ENCODE results near the gene PLCL2. TPM values are rescaled to one million over a fixed set of nuclear protein-coding genes. Genes with fewer than 3 reads are reported as not detected.

The PLCL2 gene
- polyA plus RNA-seq, 2 of the 4 experiments (the other 2 are of a cell fraction) = 2.1 to 3.0 TPM

DNA sequence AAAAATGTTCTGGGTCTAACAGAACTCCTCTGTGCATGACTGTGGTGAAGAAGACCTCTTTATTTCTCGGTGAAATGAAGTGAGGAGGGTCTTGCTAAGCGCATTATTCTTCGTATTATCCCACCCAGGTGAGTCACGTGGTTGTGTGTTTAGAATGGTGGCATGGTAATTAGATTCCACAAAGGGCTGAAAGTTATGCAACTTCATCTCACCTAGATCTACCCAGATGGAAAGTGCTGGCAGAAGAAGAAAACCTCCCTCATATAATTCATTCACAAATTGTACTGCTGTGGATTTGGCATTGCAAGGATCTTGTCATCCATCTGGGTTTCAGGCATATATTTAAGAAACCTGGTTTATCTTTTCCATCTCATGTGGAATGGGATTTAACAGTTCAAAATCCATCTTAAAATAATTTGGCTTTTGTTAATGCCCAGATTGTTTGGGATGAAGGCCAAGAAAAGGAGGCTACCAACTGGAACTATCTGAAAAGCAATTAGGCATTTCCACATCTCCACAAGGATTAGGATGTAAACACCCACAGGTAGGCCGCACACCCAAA is 175.3 kb downstream of the PLCL2 start:
- no peak overlapping the region for H3K27ac ChIP-seq
- ChIA-PET POLR2A (no interaction called here), CTCF (interaction anchor here (0.6 kb wide), 1 partner anchor 33 kb away, joined by 3 read pairs; no protein-coding TSS in a partner anchor)
- FAIRE-seq = no peak
- no peak for ATAC-seq
- no peak overlapping the region for H3K4me3 ChIP-seq
- WGBS (ENCODE audit: missing lambda C conversion rate) = 84% methylated on average over 5 of the region's 5 CpGs
- no peak for DNase-seq (ENCODE audit: low read depth in 1 of 2, low spot score in 1 of 2)
- H3K4me1 ChIP-seq = no peaks in the 10 kb centered on the region
- H3K4me2 ChIP-seq = no peak overlapping the region
- TF ChIP-seq, protein P1, sequence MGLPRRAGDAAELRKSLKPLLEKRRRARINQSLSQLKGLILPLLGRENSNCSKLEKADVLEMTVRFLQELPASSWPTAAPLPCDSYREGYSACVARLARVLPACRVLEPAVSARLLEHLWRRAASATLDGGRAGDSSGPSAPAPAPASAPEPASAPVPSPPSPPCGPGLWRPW (IDR thresholded peaks at IDR 0.05) = no peak
- no peak for TF ChIP-seq FOSB (CRISPR knock-in tag; IDR thresholded peaks at IDR 0.05)
- no peaks in the 10 kb centered on the region for H3K9me3 ChIP-seq

DNA sequence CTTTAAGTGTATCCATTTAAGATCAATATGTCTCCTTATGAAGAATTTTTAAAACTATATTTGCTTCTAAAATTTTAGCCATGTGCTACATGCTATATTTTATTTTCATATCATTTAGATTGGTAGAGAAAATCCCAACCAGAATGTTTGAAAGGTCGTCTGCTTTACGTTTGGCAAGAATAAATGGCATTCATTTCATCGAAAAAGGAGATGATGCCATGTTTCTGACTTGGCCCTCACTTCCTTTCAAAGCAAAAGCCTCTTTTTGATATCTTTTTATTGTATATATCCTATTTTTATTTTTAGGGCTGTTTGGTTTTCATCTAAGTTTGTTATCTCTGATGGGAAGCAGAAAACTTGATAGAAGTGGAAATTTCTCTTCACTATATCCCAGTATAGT is 176.2 kb downstream of the PLCL2 start:
- WGBS (ENCODE audit: missing lambda C conversion rate) = 82% methylated on average over 3 of the region's 3 CpGs
- no peaks in the 10 kb centered on the region for H3K4me1 ChIP-seq
- CTCF ChIA-PET = interaction anchor here (0.6 to 0.9 kb wide), 2 partner anchors 21 to 32 kb away, joined by 3 read pairs; no protein-coding TSS in a partner anchor
- no peak for FAIRE-seq
- no peak for DNase-seq (ENCODE audit: low read depth in 1 of 2, low spot score in 1 of 2)
- H3K4me3 ChIP-seq = no peak overlapping the region
- no peak overlapping the region for H3K4me2 ChIP-seq
- TF ChIP-seq CHD4 (IDR thresholded peaks at IDR 0.05; ENCODE audit: borderline replicate concordance) = no peak
- TF ChIP-seq NFE2L2 (conservative IDR thresholded peaks at IDR 0.05; ENCODE audit: low read length) = no peak
- TF ChIP-seq FOSB (CRISPR knock-in tag; IDR thresholded peaks at IDR 0.05) = no peak
- TF ChIP-seq ZNF302 (CRISPR knock-in tag; IDR thresholded peaks at IDR 0.05) = no peak
- TF ChIP-seq, protein P2, sequence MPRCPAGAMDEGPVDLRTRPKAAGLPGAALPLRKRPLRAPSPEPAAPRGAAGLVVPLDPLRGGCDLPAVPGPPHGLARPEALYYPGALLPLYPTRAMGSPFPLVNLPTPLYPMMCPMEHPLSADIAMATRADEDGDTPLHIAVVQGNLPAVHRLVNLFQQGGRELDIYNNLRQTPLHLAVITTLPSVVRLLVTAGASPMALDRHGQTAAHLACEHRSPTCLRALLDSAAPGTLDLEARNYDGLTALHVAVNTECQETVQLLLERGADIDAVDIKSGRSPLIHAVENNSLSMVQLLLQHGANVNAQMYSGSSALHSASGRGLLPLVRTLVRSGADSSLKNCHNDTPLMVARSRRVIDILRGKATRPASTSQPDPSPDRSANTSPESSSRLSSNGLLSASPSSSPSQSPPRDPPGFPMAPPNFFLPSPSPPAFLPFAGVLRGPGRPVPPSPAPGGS (IDR thresholded peaks at IDR 0.05) = no peak
- TF ChIP-seq RCOR1 (IDR thresholded peaks at IDR 0.05; ENCODE audit: low read depth, low read length) = no peak
- TF ChIP-seq, protein P3, sequence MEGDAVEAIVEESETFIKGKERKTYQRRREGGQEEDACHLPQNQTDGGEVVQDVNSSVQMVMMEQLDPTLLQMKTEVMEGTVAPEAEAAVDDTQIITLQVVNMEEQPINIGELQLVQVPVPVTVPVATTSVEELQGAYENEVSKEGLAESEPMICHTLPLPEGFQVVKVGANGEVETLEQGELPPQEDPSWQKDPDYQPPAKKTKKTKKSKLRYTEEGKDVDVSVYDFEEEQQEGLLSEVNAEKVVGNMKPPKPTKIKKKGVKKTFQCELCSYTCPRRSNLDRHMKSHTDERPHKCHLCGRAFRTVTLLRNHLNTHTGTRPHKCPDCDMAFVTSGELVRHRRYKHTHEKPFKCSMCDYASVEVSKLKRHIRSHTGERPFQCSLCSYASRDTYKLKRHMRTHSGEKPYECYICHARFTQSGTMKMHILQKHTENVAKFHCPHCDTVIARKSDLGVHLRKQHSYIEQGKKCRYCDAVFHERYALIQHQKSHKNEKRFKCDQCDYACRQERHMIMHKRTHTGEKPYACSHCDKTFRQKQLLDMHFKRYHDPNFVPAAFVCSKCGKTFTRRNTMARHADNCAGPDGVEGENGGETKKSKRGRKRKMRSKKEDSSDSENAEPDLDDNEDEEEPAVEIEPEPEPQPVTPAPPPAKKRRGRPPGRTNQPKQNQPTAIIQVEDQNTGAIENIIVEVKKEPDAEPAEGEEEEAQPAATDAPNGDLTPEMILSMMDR (IDR thresholded peaks at IDR 0.05) = no peak
- no peak for TF ChIP-seq KDM1A (IDR thresholded peaks at IDR 0.05; ENCODE audit: low read depth)
- TF ChIP-seq, protein P4, sequence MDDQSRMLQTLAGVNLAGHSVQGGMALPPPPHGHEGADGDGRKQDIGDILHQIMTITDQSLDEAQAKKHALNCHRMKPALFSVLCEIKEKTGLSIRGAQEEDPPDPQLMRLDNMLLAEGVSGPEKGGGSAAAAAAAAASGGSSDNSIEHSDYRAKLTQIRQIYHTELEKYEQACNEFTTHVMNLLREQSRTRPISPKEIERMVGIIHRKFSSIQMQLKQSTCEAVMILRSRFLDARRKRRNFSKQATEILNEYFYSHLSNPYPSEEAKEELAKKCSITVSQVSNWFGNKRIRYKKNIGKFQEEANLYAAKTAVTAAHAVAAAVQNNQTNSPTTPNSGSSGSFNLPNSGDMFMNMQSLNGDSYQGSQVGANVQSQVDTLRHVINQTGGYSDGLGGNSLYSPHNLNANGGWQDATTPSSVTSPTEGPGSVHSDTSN (IDR thresholded peaks at IDR 0.05) = no peak
- no peak for TF ChIP-seq ZC3H11A (IDR thresholded peaks at IDR 0.05)
- POLR2A ChIA-PET = no interaction called here
- no peaks in the 10 kb centered on the region for H3K9me3 ChIP-seq
- H3K27ac ChIP-seq = no peak overlapping the region
- no peak for ATAC-seq

DNA sequence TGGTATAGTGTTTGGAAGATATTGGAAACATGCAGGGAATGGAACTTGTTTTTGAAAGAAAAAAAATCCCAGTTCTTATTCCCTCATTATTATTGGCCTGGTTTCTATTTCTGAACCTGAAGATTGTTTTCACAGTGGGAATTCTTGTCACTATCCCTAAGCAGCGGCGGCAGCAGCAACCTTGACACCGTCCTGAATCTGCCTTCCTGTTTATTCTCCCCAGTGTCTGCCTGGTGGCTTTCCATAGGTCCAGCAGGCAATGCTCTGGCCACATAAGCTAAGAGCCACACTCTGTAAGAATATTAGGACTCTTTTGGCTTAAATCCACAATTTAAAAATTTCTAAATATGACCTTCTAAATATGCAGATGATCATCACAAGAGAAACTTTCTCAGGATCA is 178.0 kb downstream of the PLCL2 start:
- WGBS (ENCODE audit: missing lambda C conversion rate) = 90% methylated on average over 3 of the region's 3 CpGs
- H3K4me2 ChIP-seq = no peak overlapping the region
- ATAC-seq (no peak), DNase-seq (ENCODE audit: low read depth in 1 of 2, low spot score in 1 of 2) (no peak), FAIRE-seq (no peak)
- ChIA-PET POLR2A (no interaction called here), CTCF (no interaction called here)
- no peak overlapping the region for H3K4me3 ChIP-seq
- no peaks in the 10 kb centered on the region for H3K9me3 ChIP-seq
- no peaks in the 10 kb centered on the region for H3K4me1 ChIP-seq
- no peak for TF ChIP-seq CEBPB (IDR thresholded peaks at IDR 0.05)
- TF ChIP-seq ZNF302 (CRISPR knock-in tag; IDR thresholded peaks at IDR 0.05) = no peak
- no peak for TF ChIP-seq FOXS1 (CRISPR knock-in tag; IDR thresholded peaks at IDR 0.05)
- no peak overlapping the region for H3K27ac ChIP-seq

DNA sequence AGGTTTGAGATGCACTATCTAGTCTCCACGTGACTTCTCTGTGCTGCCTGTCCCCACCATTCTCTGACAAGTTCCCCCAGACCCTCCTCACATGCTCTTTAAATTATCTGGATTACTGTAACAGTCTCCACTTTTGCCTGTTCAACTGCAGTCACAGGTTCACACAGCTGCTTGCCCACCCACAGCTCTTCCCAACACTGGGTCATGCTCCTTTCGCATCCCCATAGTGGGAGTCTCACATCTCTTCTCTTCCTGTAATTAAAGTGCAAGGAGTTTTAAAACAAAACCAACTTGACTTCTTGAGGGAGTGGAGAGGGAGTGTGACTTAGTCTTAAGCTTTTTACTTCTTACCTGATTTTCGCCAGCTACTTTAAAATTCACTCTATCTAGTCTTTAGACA is 178.8 kb downstream of the PLCL2 start:
- CTCF ChIA-PET = no interaction called here
- WGBS (ENCODE audit: missing lambda C conversion rate) = 90% methylated on average over 3 of the region's 3 CpGs
- Histone ChIP-seq H3K9me3 (no peaks in the 10 kb centered on the region), H3K4me2 (no peak overlapping the region), H3K4me3 (no peak overlapping the region), H3K27ac (no peak overlapping the region), H3K4me1 (no peaks in the 10 kb centered on the region)
- ATAC-seq (no peak), FAIRE-seq (no peak), DNase-seq (ENCODE audit: low read depth in 1 of 2, low spot score in 1 of 2) (no peak)
- no peak for TF ChIP-seq PHF8 (IDR thresholded peaks at IDR 0.05; ENCODE audit: borderline replicate concordance, low read depth)
- POLR2A ChIA-PET = no interaction called here
